GM18868 (cell line): ENCODE data around the gene TMEM178B.
"Not testable (repeated sequence)": the region's sequence is repeated elsewhere in the genome, so short reads cannot be mapped to it uniquely, and the experiment has no call there.

Experiments used
- ATAC-seq: cut with Tn5 transposase; IDR thresholded peaks from one replicate; pipeline ENCODE4 v1.9.1; 2021; ENCODE audit warnings: mild to moderate bottlenecking, moderate library complexity; ENCODE audit not compliant: unreplicated experiment

Gene TMEM178B

DNA sequence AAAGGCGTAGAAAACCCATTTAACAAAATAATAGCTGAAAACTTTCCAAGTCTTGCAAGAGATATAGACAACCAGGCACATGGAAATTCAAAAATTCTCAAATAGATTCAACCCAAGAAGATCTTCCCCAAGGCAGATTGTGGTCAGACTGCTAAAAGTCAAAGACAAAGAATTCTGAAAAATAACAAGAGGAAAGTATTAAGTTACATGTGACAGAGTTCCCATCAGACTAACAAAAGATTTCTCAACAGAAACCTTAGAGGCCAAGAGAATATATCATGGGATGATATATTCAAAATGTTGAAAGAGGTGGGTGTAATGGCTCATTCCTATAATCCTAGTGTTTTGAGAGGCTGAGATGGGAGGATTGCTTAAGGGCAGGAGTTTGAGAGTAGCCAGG lies 59.8 kb downstream of the TMEM178B start:
- ATAC-seq = no peak

GRCh38 chr7:141142058-141142457 lies 68.2 kb downstream of the TMEM178B start:
- ATAC-seq = no peak

DNA sequence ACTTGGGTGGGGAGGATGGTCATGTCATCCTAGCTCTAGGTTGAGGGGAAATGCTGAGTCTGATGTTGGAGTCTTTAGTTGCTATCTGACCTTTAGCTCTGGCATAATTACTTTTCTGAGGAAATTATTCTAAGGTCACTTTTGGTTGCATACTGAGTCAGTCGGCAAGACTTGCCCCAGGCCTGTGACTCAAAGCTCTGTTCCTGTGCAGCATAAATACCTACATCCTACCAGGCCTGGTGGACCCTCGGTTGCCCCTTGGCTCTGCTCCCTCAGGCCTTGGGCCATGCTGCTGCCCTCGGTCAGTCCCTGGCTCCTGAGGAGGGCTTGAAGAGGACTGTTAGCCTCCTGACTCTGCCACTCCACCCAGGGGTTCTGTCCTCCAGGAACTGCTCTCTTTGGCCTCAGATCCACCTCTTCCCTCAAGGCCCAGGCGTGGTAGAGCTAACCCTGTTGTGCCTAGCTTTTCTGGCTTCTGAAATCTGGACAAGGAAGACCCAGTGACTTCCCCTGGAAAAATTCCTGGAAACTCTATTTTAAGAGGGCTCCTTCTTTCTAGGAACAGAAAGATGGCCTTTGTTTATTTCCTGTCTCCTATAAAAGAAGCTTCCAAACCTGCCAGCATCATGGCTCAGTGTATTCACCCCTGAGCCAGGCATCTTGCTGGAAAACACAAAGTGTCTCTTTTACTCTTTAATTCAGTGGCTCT lies 71.2 kb downstream of the TMEM178B start:
- ATAC-seq = no peak

GRCh38 chr7:141145630-141145982 lies 71.7 kb downstream of the TMEM178B start:
- ATAC-seq = no peak

DNA sequence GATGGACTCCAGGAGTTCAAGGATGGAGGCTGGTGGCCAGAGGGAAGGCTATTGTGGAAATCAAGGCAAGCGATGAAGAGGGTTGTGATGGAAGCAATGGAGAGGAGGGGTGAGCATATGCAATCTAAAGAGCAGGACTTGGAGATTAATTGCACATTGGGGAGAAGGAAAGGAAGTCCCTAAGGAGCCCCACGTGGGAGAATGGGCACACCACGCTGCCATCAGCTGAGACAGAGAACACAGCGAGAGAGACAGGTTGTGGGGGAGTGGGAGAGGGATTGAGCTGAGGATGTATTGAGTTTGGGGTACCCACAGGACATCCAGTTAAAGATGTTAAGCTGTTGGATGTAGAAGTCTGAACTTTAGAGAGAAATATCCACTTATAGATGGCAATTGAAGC lies 73.6 kb downstream of the TMEM178B start:
- no peak for ATAC-seq

- ATAC-seq = no peak
Observed at GRCh38 chr7:141150465-141150864, 76.6 kb downstream of the TMEM178B start.

- ATAC-seq = no peak
Observed at GRCh38 chr7:141151746-141152145, 77.9 kb downstream of the TMEM178B start.

DNA sequence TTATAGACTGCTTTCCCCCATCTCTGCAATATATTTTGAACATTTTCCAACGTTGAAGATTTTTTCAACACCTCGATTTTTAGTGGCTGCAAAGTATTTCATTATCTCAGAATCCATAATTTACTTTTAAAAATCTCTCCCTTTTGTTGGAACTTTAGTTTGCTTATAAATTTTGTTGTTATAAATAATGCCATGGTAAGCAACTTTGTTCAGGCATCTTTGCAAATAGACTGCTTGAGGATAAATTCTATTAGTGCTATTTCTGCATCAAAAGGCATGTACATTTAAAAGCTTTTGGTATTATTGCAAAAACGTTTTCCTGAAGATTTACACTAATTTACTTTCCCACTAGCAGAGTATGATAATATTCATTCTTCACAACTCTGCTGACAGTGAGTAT lies 79.4 kb downstream of the TMEM178B start:
- no peak for ATAC-seq

GRCh38 chr7:141154131-141154732 lies 80.4 kb downstream of the TMEM178B start:
- ATAC-seq = no peak

DNA sequence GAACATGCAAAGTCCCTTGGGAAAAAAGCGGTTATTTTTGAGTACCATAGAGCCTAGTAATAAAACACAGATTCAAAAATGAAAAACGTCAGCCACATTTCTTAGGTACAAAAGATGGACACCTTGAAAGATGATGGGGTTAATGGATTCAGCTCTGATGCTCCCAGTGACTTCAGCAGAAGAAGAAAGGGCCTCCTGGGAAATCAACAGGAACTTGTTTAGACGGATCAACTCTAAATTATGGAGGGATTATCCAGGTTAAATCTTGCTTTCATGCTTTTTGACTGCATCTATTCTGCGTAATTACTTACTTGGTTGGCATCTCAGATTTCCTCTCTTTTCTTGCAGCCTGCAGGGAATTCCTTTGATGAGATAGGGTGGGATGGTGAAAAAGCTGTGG lies 82.5 kb downstream of the TMEM178B start:
- ATAC-seq = no peak

DNA sequence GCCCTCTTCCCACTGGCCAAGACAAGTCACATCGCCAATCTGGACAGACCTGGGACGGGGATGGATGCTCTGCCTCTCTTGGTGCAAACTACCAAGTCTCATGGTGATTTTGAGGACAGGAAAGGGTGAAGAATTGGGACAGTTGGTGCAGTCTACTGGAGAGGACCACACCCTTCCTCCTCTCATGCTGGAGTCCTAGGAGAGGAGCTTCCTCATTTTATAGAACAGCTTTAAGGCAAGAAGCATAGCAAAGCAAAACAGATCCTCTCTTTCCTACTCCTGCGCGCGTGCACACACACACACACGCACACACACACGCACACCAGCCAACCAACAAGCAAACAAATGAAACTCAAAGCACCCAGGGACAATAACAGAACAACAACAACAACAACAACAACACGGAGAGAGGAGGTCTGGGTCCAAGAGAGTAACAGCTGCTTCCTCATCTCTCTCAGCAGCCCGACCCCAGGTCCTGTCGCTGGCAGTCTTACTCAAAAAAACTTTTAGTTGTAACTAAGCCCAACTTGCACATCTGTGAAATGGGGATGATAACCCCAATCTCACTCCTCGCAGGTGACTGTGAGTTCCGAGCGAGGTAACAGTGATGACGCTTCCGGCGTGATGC lies 83.4 kb downstream of the TMEM178B start:
- ATAC-seq = no peak

GRCh38 chr7:141158561-141158960 lies 84.7 kb downstream of the TMEM178B start:
- ATAC-seq = peak; percentile 91

- ATAC-seq = no peak
Observed at GRCh38 chr7:141160246-141160860, 86.5 kb downstream of the TMEM178B start.

DNA sequence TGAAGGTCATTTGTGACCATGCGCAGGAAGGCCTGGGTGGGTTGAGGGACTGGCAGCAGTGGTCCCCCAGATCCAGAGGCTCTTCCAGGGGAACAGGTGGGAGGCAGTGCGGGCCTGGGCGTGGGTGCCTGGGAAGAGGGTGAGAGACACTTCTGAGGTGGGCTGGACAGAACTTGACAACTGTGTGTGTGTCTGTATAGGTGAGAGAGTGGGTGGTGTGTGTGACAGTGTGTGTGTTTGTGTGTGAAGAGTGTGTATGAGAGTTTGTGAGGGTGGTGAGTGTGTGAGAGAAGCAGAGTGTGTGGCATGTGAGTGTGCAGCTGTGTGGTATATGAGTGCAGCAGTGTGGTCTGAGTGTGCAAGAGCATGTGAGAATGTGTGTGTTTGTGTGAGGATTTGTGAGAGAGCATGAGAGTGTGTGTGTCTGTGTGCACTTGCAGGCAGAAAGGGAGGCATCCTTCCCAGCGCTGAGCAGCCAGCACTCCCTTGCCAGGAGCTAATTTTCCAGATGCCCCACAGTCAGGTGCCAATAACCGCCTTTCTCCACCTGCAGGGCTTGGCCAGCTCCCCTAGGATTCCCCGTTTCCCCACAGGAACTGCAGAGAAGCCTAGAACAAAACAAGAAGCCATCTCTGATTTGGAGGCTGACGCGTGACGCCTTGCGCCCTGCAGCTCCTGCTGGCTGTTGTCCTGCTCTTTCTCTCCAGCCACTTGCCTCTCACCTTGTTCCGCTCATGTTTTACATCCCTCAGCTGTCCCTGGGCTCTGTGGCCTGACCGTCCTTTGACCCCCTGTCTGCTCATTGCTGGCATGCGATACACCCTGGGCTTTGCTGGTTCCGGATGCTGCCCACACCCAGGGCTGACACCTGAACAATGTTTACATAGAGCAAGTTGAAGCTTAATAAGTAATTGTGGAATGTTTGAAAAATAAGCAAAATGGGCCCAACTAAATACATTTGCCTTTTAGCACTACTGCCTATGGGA lies 88.0 kb downstream of the TMEM178B start:
- ATAC-seq = no peak

GRCh38 chr7:141165521-141165920 lies 91.7 kb downstream of the TMEM178B start:
- no peak for ATAC-seq

DNA sequence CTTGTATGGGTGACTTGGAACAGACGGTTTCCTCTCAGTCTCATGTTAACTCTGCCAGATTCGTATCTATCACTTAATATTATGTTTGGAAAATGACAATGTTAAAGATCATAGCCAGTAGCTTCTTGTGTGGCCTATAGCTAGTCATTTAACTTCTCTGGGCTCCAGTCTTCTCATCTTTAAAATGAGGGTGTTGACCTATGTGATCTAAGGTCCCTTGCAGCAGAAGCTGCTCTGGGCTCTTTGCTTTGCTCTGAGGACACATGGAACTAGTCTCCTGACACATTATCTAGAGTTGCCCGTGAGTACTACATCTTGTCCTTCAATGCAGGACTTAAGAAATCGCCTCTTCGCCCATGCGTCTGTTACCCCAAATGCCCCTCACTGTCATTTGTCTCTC lies 93.1 kb downstream of the TMEM178B start:
- ATAC-seq = no peak

DNA sequence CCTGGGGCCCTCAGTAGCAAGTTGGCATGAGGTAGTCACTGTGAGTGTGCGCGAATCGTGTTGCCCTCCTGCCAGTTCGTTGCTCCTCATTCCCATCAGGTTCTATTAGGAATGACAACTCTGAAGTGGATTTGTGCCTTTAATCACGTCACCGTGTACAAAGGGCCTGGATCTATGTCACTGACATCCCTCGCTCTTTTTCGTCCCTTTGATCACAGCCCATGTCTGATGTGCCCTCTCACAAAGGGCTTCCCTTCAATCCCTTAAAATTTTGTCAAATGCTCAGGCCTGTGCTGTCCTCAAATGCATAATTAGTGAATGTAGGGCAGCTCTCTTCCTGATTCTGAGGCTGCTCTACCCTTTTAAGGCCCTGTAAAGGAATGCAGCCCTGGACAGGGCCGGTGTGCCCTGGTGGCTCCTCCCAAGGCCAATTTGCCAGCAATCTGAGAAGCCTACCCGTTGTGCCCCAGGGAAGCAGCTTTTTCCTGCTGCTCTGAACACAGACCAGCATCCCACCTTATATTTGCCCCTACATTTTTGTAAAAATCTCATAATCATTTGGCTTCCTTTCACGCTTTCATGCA lies 93.6 kb downstream of the TMEM178B start:
- no peak for ATAC-seq

DNA sequence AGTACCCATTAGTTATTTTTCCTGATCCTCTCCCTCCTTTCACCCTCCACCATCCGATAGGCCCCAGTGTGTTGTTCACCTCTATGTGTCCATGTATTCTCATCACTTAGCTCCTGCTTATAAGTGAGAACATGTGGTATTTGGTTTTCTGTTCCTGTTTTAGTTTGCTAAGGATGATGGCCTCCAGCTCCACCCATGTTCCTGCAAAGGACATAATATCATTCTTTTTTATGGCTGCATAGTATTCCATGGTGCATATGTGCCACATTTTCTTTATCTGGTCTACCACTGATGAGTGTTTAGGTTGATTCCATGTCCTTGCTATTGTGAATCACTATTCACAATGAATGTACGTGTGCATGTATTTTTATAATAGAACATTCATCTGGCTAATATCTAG lies 95.3 kb downstream of the TMEM178B start:
- ATAC-seq = not testable (repeated sequence)

GRCh38 chr7:141175728-141176127 lies 101.9 kb downstream of the TMEM178B start:
- not testable (repeated sequence) for ATAC-seq

GRCh38 chr7:141177120-141177519 lies 103.3 kb downstream of the TMEM178B start:
- ATAC-seq = not testable (repeated sequence)
